GM12878 (cell line): Measurements from ENCODE around the gene SLC50A1. TPM values are rescaled to one million over a fixed set of nuclear protein-coding genes. Genes with fewer than 3 reads are reported as not detected.

ENCODE experiments used
- ATAC-seq: fragments of 200-7000 bp; cut with Tn5 transposase; 3 replicates; pipeline ENCODE4 v1.9.1; 2020; ENCODE audit warnings: mild to moderate bottlenecking, moderate library complexity
- BruUV-seq: library from RNA; stranded (reverse); fragments of 400-500 nt; replicated peaks from 2 replicates; lab custom pipeline; 2021; lab: Mats Ljungman, UMichigan
- CTCF ChIA-PET: fragments of 300-600 bp; sonication (Branson Sonifier 250); formaldehyde crosslinking; extraction: SDS; loops from one replicate; lab custom pipeline; 2021; ENCODE audit warnings: inconsistent platforms; lab: Yijun Ruan, JAX
- POLR2A ChIA-PET: fragments of 350-600 bp; formaldehyde crosslinking; extraction: SDS; loops from one replicate; lab custom pipeline; 2021; ENCODE audit warnings: inconsistent platforms; lab: Charles Lee
- RAD21 ChIA-PET: fragments of 300-600 bp; sonication (Branson Sonifier 250); formaldehyde crosslinking; loops from one replicate; lab custom pipeline; 2023; ENCODE audit warnings: antibody characterized with exemption; ENCODE audit not compliant: unreplicated experiment; lab: Charles Lee
- SMC1A ChIA-PET: fragments of 300-600 bp; sonication (Branson Sonifier 250); formaldehyde crosslinking; loops from one replicate; lab custom pipeline; 2023; ENCODE audit not compliant: unreplicated experiment, uncharacterized antibody; lab: Charles Lee
- DNase-seq: peaks from one replicate; pipeline ENCODE4 v3.0.0-alpha.2; 2011; ENCODE audit warnings: low read depth, low spot score
- FAIRE-seq: peaks from 3 replicates; lab custom pipeline; 2011; peaks lifted over from hg19 to GRCh38; lab: Jason Lieb, UNC
- H2AFZ ChIP-seq: 2 replicates; pipeline ENCODE4 v1.6.0; 2011; ENCODE audit warnings: low read depth, low read length, control low read depth; ENCODE audit not compliant: control insufficient read depth
- H3K27ac ChIP-seq: 2 replicates; pipeline ENCODE4 v1.5.1; 2011; ENCODE audit warnings: control low read depth; ENCODE audit not compliant: control insufficient read depth, insufficient read depth
- H3K27me3 ChIP-seq, 2 experiments: replicated peaks in 1 of 2; 2 replicates each; pipeline versions ENCODE4 v1.6.0 to v1.6.1; 2011; ENCODE audit warnings: low read length in 1 of 2; ENCODE audit not compliant: control insufficient read depth in 2 of 2, insufficient read depth in 2 of 2
- H3K36me3 ChIP-seq, 2 experiments: 2 replicates each; pipeline ENCODE4 v1.5.1; 2011; ENCODE audit warnings: low read length in 1 of 2; ENCODE audit not compliant: control insufficient read depth in 2 of 2, insufficient read depth in 2 of 2
- H3K4me1 ChIP-seq: 2 replicates; pipeline ENCODE4 v1.6.1; 2011; ENCODE audit warnings: mild to moderate bottlenecking, low read length, moderate library complexity, mixed read lengths; ENCODE audit not compliant: control insufficient read depth, insufficient read depth
- H3K4me2 ChIP-seq: 2 replicates; pipeline ENCODE4 v1.6.0; 2011; ENCODE audit warnings: control low read depth; ENCODE audit not compliant: control insufficient read depth, insufficient read depth
- H3K4me3 ChIP-seq: fragments of 200-600 bp; sonication (generic); 2 replicates; pipeline ENCODE4 v1.5.1; 2016
- H3K79me2 ChIP-seq: 2 replicates; pipeline ENCODE4 v1.6.0; 2011; ENCODE audit warnings: low read length; ENCODE audit not compliant: control insufficient read depth, insufficient read depth
- H3K9ac ChIP-seq: 2 replicates; pipeline ENCODE4 v1.8.0; 2011; ENCODE audit warnings: low read length, control low read depth, mixed read lengths; ENCODE audit not compliant: control insufficient read depth, insufficient read depth
- H3K9me3 ChIP-seq: replicated peaks from 3 replicates; pipeline ENCODE4 v1.5.1; 2011; ENCODE audit warnings: mild to moderate bottlenecking, low read length; ENCODE audit not compliant: control insufficient read depth, insufficient read depth
- H4K20me1 ChIP-seq: 2 replicates; pipeline ENCODE4 v1.6.0; 2011; ENCODE audit not compliant: control insufficient read depth, insufficient read depth
- ASH2L ChIP-seq: fragments of 300-600, 200-600 bp; sonication (generic); IDR thresholded peaks from 2 replicates; pipeline ENCODE4 v1.6.1; 2017; ENCODE audit warnings: low read depth, mild to moderate bottlenecking, borderline replicate concordance
- ATF2 ChIP-seq: IDR thresholded peaks from 2 replicates; pipeline ENCODE4 v1.6.1; 2012; ENCODE audit warnings: low read length, inconsistent platforms
- BMI1 ChIP-seq: fragments of 450-650 bp; IDR thresholded peaks from 2 replicates; pipeline ENCODE4 v1.6.1; 2016; ENCODE audit warnings: mild to moderate bottlenecking, moderate library complexity, borderline replicate concordance
- KLF5 ChIP-seq: fragments of 450-650 bp; IDR thresholded peaks from 2 replicates; pipeline ENCODE4 v1.6.1; 2014; ENCODE audit warnings: mild to moderate bottlenecking; ENCODE audit not compliant: partially characterized antibody
- MYC ChIP-seq: IDR thresholded peaks from 2 replicates; pipeline ENCODE4 v1.6.1; 2011; ENCODE audit warnings: mild to moderate bottlenecking, low read length, moderate library complexity, inconsistent platforms; ENCODE audit not compliant: insufficient read depth, insufficient replicate concordance, insufficient read length, severe bottlenecking
- PBX3 ChIP-seq: IDR thresholded peaks from 2 replicates; pipeline ENCODE4 v1.6.1; 2011; ENCODE audit warnings: mild to moderate bottlenecking, low read depth, low read length, moderate library complexity; ENCODE audit not compliant: insufficient replicate concordance
- REST ChIP-seq: IDR thresholded peaks from 2 replicates; pipeline ENCODE4 v1.6.1; 2012; ENCODE audit warnings: mild to moderate bottlenecking, low read depth, low read length
- SIX5 ChIP-seq: IDR thresholded peaks from 2 replicates; pipeline ENCODE4 v1.6.1; 2011; ENCODE audit warnings: mild to moderate bottlenecking, low read depth, low read length, moderate library complexity; ENCODE audit not compliant: severe bottlenecking
- YBX1 ChIP-seq: fragments of 450-650 bp; IDR thresholded peaks from 2 replicates; pipeline ENCODE4 v1.6.1; 2016; ENCODE audit warnings: antibody characterized with exemption
- ZBED1 ChIP-seq: IDR thresholded peaks from 2 replicates; pipeline ENCODE4 v1.6.1; 2016; ENCODE audit warnings: borderline replicate concordance
- WGBS: methylation state at CpG from one replicate; pipeline ENCODE4 v1.1.6; 2016; ENCODE audit warnings: low lambda C conversion rate; ENCODE audit not compliant: insufficient replicate concordance, insufficient coverage; ENCODE audit errors: missing lambda C conversion rate; 5-methylcytosine and 5-hydroxymethylcytosine counted together
- in situ Hi-C: fragments of 300-500 bp; cut with MboI; formaldehyde crosslinking; loops from 9 replicates; pipeline ENCODE4 v1.14.3; 2018; ENCODE audit warnings: mixed read lengths
- intact Hi-C: fragments of 100-400 bp; cut with micrococcal nuclease; formaldehyde crosslinking; loops from one replicate; pipeline ENCODE4 v1.14.2; 2022; ENCODE audit not compliant: unreplicated experiment
- polyA plus RNA-seq, 11 experiments: library from polyadenylated mRNA; depleted of rRNA in 4 of 11; unstranded in 6 of 11; stranded (reverse) in 5 of 11; fragments of >200 nt; fragmentation: Nextera tagmentation in 4 of 11; fragmentation: Illumina TruSeq in 1 of 11; extraction: Ambion mirVana in 4 of 11; extraction: Trizol in 1 of 11; gene quantifications; 1 replicate in 1 of 11; 2 replicates in 10 of 11; pipeline versions ENCODE4 v1.2.1 to v1.2.3, GENCODE V29; 2011 to 2016; ENCODE audit warnings: inconsistent platforms in 2 of 11, missing spikeins in 2 of 11, low read depth in 1 of 11
- total RNA-seq, 4 experiments: library from RNA; depleted of rRNA in 3 of 4; stranded (reverse); fragments of >200 nt in 3 of 4; fragmentation: Illumina TruSeq in 1 of 4; extraction: Trizol in 1 of 4; gene quantifications; 2 replicates each; pipeline versions ENCODE4 v1.2.1 to v1.2.3, GENCODE V29; 2013 to 2021

The SLC50A1 gene
- total and polyA plus RNA-seq, 10 of the 15 experiments (the other 5 are each of a cell fraction or from before 2014, with no cell fraction given): 32.5 to 85.6 (median 54.0) TPM

- Histone ChIP-seq H2AFZ (no peak overlapping the region), H3K36me3 (no peaks in the 10 kb centered on the region), H3K27ac (no peak overlapping the region)
- TF ChIP-seq ASH2L (no peak), YBX1 (no peak), REST (no peak), SIX5 (no peak), KLF5 (no peak), ATF2 (no peak), BMI1 (no peak), PBX3 (no peak), ZBED1 (no peak), MYC (no peak)
- TF ChIP-seq, all 136 proteins: peak for 0
- ChIA-PET RAD21 (no interaction called here), POLR2A (interaction anchor here (0.6 kb wide), 1 partner anchor 27 kb away, joined by 3 read pairs; no protein-coding TSS in a partner anchor), SMC1A (interaction anchor here (0.6 to 1.2 kb wide), 3 partner anchors 10 to 45 kb away, joined by 3 read pairs; no protein-coding TSS in a partner anchor), CTCF (interaction anchor here (0.6 to 2.5 kb wide), 5 partner anchors 15 to 624 kb away, joined by 3 to 11 read pairs (median 5); partner anchors contain the start of gene KRTCAP2)
- WGBS: 51% methylated on average over 8 of the region's 8 CpGs
- H3K9me3 ChIP-seq: no peaks in the 10 kb centered on the region
- in situ Hi-C loops: no loop called here
- no peak overlapping the region for H3K4me3 ChIP-seq
- ATAC-seq: no peak
- no peak for FAIRE-seq
- no TSS peak for BruUV-seq
- intact Hi-C loops: no loop called here
- H3K27me3 ChIP-seq: no peaks in the 10 kb centered on the region
- H3K4me2 ChIP-seq: no peak overlapping the region
- no peak overlapping the region for H3K9ac ChIP-seq
- H4K20me1 ChIP-seq: no peaks in the 10 kb centered on the region
- H3K4me1 ChIP-seq: no peaks in the 10 kb centered on the region
- H3K79me2 ChIP-seq: no peaks in the 10 kb centered on the region
- no peak for DNase-seq
These were observed 25.3 kb upstream of the SLC50A1 start for GRCh38 chr1:155110381-155110780.
